ENCODE data around the gene NEDD4.

DNA sequence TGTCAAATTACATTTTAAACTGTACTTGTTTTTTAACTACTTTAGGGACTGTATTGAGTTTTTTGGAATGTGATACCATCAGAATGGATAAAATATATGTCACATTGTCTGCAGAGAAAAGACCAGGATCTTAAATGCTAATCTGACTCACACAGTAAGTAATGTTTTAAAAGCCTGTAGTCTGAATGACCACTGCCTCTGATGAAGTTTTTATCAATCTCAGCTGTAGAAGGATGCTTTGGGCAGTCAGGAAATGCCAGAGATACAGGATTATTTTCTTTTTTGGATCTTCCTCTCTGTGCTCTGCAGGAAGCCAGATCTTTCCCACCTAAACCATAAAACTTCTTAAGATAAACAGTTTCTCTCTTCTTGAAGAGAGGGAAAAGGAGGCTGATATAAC, 177.4 kb downstream of the NEDD4 start:
- TF ChIP-seq CEBPB (IDR thresholded peaks at IDR 0.05; ENCODE audit: low read depth, low read length) (no peak), POLR2A (IDR thresholded peaks at IDR 0.05; ENCODE audit: low read depth, low read length) (no peak), MAFK (IDR thresholded peaks at IDR 0.05; ENCODE audit: low read depth, low read length) (no peak), BHLHE40 (IDR thresholded peaks at IDR 0.05; ENCODE audit: low read depth, low read length) (no peak), RFX5 (IDR thresholded peaks at IDR 0.05; ENCODE audit: low read depth, low read length) (no peak), CHD1 (IDR thresholded peaks at IDR 0.05; ENCODE audit: low read depth, low read length) (no peak), MAZ (IDR thresholded peaks at IDR 0.05; ENCODE audit: borderline replicate concordance, low read depth, low read length) (no peak), MXI1 (IDR thresholded peaks at IDR 0.05; ENCODE audit: borderline replicate concordance, low read depth, low read length) (no peak), SMC3 (IDR thresholded peaks at IDR 0.05; ENCODE audit: low read depth, low read length) (no peak), RCOR1 (IDR thresholded peaks at IDR 0.05; ENCODE audit: insufficient replicate concordance, low read length) (no peak)
- TF ChIP-seq, protein P1, sequence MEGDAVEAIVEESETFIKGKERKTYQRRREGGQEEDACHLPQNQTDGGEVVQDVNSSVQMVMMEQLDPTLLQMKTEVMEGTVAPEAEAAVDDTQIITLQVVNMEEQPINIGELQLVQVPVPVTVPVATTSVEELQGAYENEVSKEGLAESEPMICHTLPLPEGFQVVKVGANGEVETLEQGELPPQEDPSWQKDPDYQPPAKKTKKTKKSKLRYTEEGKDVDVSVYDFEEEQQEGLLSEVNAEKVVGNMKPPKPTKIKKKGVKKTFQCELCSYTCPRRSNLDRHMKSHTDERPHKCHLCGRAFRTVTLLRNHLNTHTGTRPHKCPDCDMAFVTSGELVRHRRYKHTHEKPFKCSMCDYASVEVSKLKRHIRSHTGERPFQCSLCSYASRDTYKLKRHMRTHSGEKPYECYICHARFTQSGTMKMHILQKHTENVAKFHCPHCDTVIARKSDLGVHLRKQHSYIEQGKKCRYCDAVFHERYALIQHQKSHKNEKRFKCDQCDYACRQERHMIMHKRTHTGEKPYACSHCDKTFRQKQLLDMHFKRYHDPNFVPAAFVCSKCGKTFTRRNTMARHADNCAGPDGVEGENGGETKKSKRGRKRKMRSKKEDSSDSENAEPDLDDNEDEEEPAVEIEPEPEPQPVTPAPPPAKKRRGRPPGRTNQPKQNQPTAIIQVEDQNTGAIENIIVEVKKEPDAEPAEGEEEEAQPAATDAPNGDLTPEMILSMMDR (conservative IDR thresholded peaks at IDR 0.05; ENCODE audit: low read depth, low read length), result no peak
- TF ChIP-seq, protein P2, sequence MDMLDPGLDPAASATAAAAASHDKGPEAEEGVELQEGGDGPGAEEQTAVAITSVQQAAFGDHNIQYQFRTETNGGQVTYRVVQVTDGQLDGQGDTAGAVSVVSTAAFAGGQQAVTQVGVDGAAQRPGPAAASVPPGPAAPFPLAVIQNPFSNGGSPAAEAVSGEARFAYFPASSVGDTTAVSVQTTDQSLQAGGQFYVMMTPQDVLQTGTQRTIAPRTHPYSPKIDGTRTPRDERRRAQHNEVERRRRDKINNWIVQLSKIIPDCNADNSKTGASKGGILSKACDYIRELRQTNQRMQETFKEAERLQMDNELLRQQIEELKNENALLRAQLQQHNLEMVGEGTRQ (IDR thresholded peaks at IDR 0.05; ENCODE audit: low read depth, low read length), result no peak
- TF ChIP-seq, protein P3, sequence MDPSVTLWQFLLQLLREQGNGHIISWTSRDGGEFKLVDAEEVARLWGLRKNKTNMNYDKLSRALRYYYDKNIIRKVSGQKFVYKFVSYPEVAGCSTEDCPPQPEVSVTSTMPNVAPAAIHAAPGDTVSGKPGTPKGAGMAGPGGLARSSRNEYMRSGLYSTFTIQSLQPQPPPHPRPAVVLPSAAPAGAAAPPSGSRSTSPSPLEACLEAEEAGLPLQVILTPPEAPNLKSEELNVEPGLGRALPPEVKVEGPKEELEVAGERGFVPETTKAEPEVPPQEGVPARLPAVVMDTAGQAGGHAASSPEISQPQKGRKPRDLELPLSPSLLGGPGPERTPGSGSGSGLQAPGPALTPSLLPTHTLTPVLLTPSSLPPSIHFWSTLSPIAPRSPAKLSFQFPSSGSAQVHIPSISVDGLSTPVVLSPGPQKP (IDR thresholded peaks at IDR 0.05; ENCODE audit: borderline replicate concordance, low read depth, low read length), result no peak

Measured in IMR-90 (cell line).